ENCODE results near the gene ATP5PO. TPM values are rescaled to one million over a fixed set of nuclear protein-coding genes. Genes with fewer than 3 reads are reported as not detected.

The ATP5PO gene
- total RNA-seq, 1 experiment from 2014 or later: 264 TPM

- DNase-seq (ENCODE audit: low spot score): no peak
- no peak for TF ChIP-seq ARID4B (CRISPR knock-in tag; IDR thresholded peaks at IDR 0.05; ENCODE audit: borderline replicate concordance)
- TF ChIP-seq AFF4 (CRISPR knock-in tag; IDR thresholded peaks at IDR 0.05; ENCODE audit: borderline replicate concordance): no peak
- TF ChIP-seq, protein P1, sequence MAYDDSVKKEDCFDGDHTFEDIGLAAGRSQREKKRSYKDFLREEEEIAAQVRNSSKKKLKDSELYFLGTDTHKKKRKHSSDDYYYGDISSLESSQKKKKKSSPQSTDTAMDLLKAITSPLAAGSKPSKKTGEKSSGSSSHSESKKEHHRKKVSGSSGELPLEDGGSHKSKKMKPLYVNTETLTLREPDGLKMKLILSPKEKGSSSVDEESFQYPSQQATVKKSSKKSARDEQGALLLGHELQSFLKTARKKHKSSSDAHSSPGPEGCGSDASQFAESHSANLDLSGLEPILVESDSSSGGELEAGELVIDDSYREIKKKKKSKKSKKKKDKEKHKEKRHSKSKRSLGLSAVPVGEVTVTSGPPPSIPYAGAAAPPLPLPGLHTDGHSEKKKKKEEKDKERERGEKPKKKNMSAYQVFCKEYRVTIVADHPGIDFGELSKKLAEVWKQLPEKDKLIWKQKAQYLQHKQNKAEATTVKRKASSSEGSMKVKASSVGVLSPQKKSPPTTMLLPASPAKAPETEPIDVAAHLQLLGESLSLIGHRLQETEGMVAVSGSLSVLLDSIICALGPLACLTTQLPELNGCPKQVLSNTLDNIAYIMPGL (CRISPR knock-in tag; IDR thresholded peaks at IDR 0.05): no peak
- ChIA-PET CTCF (no interaction called here), POLR2A (no interaction called here)
- peaks cover 2% of the 10 kb centered on the region; the same call in 1 of the 2 replicates for H3K36me3 Mint-ChIP-seq
- ATAC-seq: no peak
- H3K4me1 Mint-ChIP-seq: no peaks in the 10 kb centered on the region
- H3K27ac Mint-ChIP-seq: no peak overlapping the region
- no peak overlapping the region for H3K4me3 Mint-ChIP-seq
- H3K27me3 Mint-ChIP-seq (ENCODE audit: low read depth): no peaks in the 10 kb centered on the region
- H3K9me3 Mint-ChIP-seq: peaks cover 13% of the 10 kb centered on the region
These were observed 44.4 kb downstream of the ATP5PO start for GRCh38 chr21:33871171-33871570.

- Mint-ChIP-seq H3K9me3 (peaks cover 13% of the 10 kb centered on the region), H3K27ac (no peak overlapping the region), H3K4me1 (no peaks in the 10 kb centered on the region), H3K27me3 (ENCODE audit: low read depth) (no peaks in the 10 kb centered on the region), H3K4me3 (no peak overlapping the region), H3K36me3 (peaks cover 2% of the 10 kb centered on the region; the same call in 1 of the 2 replicates)
- POLR2A ChIA-PET: no interaction called here
- TF ChIP-seq TEAD4 (CRISPR knock-in tag; IDR thresholded peaks at IDR 0.05) (no peak), NFE2L1 (CRISPR knock-in tag; IDR thresholded peaks at IDR 0.05) (no peak), CBFB (CRISPR knock-in tag; IDR thresholded peaks at IDR 0.05; ENCODE audit: low read depth) (no peak), NR2C2 (CRISPR knock-in tag; IDR thresholded peaks at IDR 0.05) (no peak), CREM (CRISPR knock-in tag; IDR thresholded peaks at IDR 0.05) (no peak), GABPB1 (CRISPR knock-in tag; IDR thresholded peaks at IDR 0.05) (no peak), ATF6 (CRISPR knock-in tag; IDR thresholded peaks at IDR 0.05) (no peak)
- TF ChIP-seq, protein P2, sequence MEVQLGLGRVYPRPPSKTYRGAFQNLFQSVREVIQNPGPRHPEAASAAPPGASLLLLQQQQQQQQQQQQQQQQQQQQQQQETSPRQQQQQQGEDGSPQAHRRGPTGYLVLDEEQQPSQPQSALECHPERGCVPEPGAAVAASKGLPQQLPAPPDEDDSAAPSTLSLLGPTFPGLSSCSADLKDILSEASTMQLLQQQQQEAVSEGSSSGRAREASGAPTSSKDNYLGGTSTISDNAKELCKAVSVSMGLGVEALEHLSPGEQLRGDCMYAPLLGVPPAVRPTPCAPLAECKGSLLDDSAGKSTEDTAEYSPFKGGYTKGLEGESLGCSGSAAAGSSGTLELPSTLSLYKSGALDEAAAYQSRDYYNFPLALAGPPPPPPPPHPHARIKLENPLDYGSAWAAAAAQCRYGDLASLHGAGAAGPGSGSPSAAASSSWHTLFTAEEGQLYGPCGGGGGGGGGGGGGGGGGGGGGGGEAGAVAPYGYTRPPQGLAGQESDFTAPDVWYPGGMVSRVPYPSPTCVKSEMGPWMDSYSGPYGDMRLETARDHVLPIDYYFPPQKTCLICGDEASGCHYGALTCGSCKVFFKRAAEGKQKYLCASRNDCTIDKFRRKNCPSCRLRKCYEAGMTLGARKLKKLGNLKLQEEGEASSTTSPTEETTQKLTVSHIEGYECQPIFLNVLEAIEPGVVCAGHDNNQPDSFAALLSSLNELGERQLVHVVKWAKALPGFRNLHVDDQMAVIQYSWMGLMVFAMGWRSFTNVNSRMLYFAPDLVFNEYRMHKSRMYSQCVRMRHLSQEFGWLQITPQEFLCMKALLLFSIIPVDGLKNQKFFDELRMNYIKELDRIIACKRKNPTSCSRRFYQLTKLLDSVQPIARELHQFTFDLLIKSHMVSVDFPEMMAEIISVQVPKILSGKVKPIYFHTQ (CRISPR knock-in tag; IDR thresholded peaks at IDR 0.05): no peak
- TF ChIP-seq, protein P3, sequence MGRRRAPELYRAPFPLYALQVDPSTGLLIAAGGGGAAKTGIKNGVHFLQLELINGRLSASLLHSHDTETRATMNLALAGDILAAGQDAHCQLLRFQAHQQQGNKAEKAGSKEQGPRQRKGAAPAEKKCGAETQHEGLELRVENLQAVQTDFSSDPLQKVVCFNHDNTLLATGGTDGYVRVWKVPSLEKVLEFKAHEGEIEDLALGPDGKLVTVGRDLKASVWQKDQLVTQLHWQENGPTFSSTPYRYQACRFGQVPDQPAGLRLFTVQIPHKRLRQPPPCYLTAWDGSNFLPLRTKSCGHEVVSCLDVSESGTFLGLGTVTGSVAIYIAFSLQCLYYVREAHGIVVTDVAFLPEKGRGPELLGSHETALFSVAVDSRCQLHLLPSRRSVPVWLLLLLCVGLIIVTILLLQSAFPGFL (CRISPR knock-in tag; IDR thresholded peaks at IDR 0.05; ENCODE audit: borderline replicate concordance): no peak
- TF ChIP-seq, protein P4, sequence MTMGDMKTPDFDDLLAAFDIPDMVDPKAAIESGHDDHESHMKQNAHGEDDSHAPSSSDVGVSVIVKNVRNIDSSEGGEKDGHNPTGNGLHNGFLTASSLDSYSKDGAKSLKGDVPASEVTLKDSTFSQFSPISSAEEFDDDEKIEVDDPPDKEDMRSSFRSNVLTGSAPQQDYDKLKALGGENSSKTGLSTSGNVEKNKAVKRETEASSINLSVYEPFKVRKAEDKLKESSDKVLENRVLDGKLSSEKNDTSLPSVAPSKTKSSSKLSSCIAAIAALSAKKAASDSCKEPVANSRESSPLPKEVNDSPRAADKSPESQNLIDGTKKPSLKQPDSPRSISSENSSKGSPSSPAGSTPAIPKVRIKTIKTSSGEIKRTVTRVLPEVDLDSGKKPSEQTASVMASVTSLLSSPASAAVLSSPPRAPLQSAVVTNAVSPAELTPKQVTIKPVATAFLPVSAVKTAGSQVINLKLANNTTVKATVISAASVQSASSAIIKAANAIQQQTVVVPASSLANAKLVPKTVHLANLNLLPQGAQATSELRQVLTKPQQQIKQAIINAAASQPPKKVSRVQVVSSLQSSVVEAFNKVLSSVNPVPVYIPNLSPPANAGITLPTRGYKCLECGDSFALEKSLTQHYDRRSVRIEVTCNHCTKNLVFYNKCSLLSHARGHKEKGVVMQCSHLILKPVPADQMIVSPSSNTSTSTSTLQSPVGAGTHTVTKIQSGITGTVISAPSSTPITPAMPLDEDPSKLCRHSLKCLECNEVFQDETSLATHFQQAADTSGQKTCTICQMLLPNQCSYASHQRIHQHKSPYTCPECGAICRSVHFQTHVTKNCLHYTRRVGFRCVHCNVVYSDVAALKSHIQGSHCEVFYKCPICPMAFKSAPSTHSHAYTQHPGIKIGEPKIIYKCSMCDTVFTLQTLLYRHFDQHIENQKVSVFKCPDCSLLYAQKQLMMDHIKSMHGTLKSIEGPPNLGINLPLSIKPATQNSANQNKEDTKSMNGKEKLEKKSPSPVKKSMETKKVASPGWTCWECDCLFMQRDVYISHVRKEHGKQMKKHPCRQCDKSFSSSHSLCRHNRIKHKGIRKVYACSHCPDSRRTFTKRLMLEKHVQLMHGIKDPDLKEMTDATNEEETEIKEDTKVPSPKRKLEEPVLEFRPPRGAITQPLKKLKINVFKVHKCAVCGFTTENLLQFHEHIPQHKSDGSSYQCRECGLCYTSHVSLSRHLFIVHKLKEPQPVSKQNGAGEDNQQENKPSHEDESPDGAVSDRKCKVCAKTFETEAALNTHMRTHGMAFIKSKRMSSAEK (CRISPR knock-in tag; IDR thresholded peaks at IDR 0.05; ENCODE audit: borderline replicate concordance): no peak
- no peak for ATAC-seq
- CTCF ChIA-PET: no interaction called here
- no peak for DNase-seq (ENCODE audit: low spot score)
These were observed 44.8 kb downstream of the ATP5PO start for GRCh38 chr21:33870768-33871167.

All from WTC11 (cell line).